Measurements from ENCODE around the gene ACIN1. TPM values are rescaled to one million over a fixed set of nuclear protein-coding genes. Genes with fewer than 3 reads are reported as not detected.

The ACIN1 gene
- total and polyA plus RNA-seq, 2 of the 8 experiments (the other 6 are each of a cell fraction or from before 2014, with no cell fraction given) = 132 to 233 TPM

- no peak overlapping the region for H3K4ac ChIP-seq (replicated peaks; ENCODE audit: insufficient read length, low read depth, low read length)
- no peak overlapping the region for H3K23ac ChIP-seq (ENCODE audit: insufficient read length)
- 89% methylated on average over 11 of the region's 11 CpGs; no CpG with 5 or more reads in 1 of the 2 experiments for WGBS, 2 experiments (ENCODE audit: extremely low coverage in 1 of 2, insufficient coverage in 1 of 2, insufficient read length in 1 of 2, insufficient replicate concordance in 2 of 2, low coverage in 1 of 2, low lambda C conversion rate in 2 of 2, missing lambda C conversion rate in 1 of 2)
- H2AK5ac ChIP-seq (ENCODE audit: low read depth, low read length) = no peak overlapping the region
- H3K4me3 ChIP-seq (ENCODE audit: extremely low read depth in 1 of 4, insufficient read depth in 2 of 4, low read depth in 3 of 4, low read length in 4 of 4) = no peak overlapping the region
- H3K18ac ChIP-seq (ENCODE audit: extremely low read depth, low read length) = no peak overlapping the region
- DNase-seq (ENCODE audit: low read depth in 1 of 2, low spot score in 2 of 2) = no peak
- H4K20me1 ChIP-seq (replicated peaks in 1 of 2; ENCODE audit: control insufficient read depth in 1 of 2, insufficient read depth in 2 of 2, low read length in 2 of 2) = peaks cover 2 to 3% of the 10 kb centered on the region in 2 experiments
- H3K23me2 ChIP-seq (ENCODE audit: low read depth, low read length) = no peaks in the 10 kb centered on the region; the same call in 1 of the 2 replicates
- peaks cover 7 to 40% (median 25%) of the 10 kb centered on the region in 4 experiments; a peak in 6 of 8 replicates for H3K36me3 ChIP-seq (ENCODE audit: control insufficient read depth in 2 of 4, insufficient read depth in 4 of 4, low read length in 3 of 4)
- H3K79me2 ChIP-seq (ENCODE audit: control insufficient read depth in 1 of 2, insufficient read depth in 2 of 2, low read length in 2 of 2) = no peaks in the 10 kb centered on the region
- no peak overlapping the region for H2BK5ac ChIP-seq (ENCODE audit: low read depth, low read length)
- H3K4me1 ChIP-seq (replicated peaks in 1 of 4; ENCODE audit: control insufficient read depth in 3 of 4, insufficient read depth in 4 of 4, low read length in 3 of 4) = no peaks in the 10 kb centered on the region
- H2AFZ ChIP-seq (ENCODE audit: low read length) = no peak overlapping the region
- FAIRE-seq = no peak
- no peak overlapping the region for H2BK20ac ChIP-seq (ENCODE audit: low read length)
- H4K91ac ChIP-seq (replicated peaks; ENCODE audit: insufficient read length, low read length) = no peak overlapping the region
- no peak for TF ChIP-seq PHF8 (conservative IDR thresholded peaks at IDR 0.05; ENCODE audit: low read depth, low read length)
- no peak for TF ChIP-seq BACH1 (IDR thresholded peaks at IDR 0.05; ENCODE audit: low read length)
- TF ChIP-seq KDM1A (IDR thresholded peaks at IDR 0.05; ENCODE audit: borderline replicate concordance, low read length) = no peak
- no peak for TF ChIP-seq ZNF274 (IDR thresholded peaks at IDR 0.05; ENCODE audit: borderline replicate concordance, extremely low read depth, low read length)
- no peak for TF ChIP-seq JUN (IDR thresholded peaks at IDR 0.05; ENCODE audit: low read depth, low read length)
- no peak for TF ChIP-seq CBX5 (IDR thresholded peaks at IDR 0.05; ENCODE audit: low read depth, low read length)
- TF ChIP-seq SP4 (IDR thresholded peaks at IDR 0.05; ENCODE audit: low read length) = no peak
- no peak for TF ChIP-seq RXRA (IDR thresholded peaks at IDR 0.05; ENCODE audit: insufficient read depth, low read depth, low read length)
- TF ChIP-seq KDM5A (IDR thresholded peaks at IDR 0.05; ENCODE audit: low read length) = no peak
- TF ChIP-seq BCL11A (IDR thresholded peaks at IDR 0.05; ENCODE audit: low read depth in 2 of 2, low read length in 2 of 2) = no peak
- H2BK15ac ChIP-seq (ENCODE audit: low read length) = no peak overlapping the region
- H3K27ac ChIP-seq (ENCODE audit: low read depth, low read length) = no peak overlapping the region
- H2BK12ac ChIP-seq (ENCODE audit: low read depth, low read length) = no peak overlapping the region
- H4K5ac ChIP-seq (ENCODE audit: insufficient read length, low read depth, low read length) = no peak overlapping the region
- H3K27me3 ChIP-seq (replicated peaks in 1 of 4; ENCODE audit: control insufficient read depth in 3 of 4, extremely low read depth in 1 of 4, insufficient read depth in 3 of 4, low read length in 3 of 4) = no peaks in the 10 kb centered on the region
- no peak overlapping the region for H4K8ac ChIP-seq (ENCODE audit: extremely low read depth, insufficient read depth, low read length)
- no peak overlapping the region for H3K56ac ChIP-seq (replicated peaks; ENCODE audit: insufficient read length, low read depth, low read length)
- no peaks in the 10 kb centered on the region for H3K9me3 ChIP-seq (ENCODE audit: insufficient read depth in 2 of 2, low read depth in 1 of 2, low read length in 1 of 2)
- H3K79me1 ChIP-seq (ENCODE audit: low read depth, low read length) = no peaks in the 10 kb centered on the region
- ChIA-PET CTCF (ENCODE audit: partially characterized antibody) (interaction anchor here (0.8 to 1.4 kb wide), 5 partner anchors 14 to 133 kb away, joined by 3 to 5 read pairs (median 3); no protein-coding TSS in a partner anchor), POLR2A (ENCODE audit: partially characterized antibody) (interaction anchor here (2.2 kb wide), 1 partner anchor 11 kb away, joined by 9 read pairs; no protein-coding TSS in a partner anchor)
- no peak overlapping the region for H3K9ac ChIP-seq (replicated peaks in 1 of 4; ENCODE audit: extremely low read depth in 1 of 4, low read depth in 3 of 4, low read length in 3 of 4)
- H3K4me2 ChIP-seq (ENCODE audit: insufficient read depth in 1 of 2, low read depth in 2 of 2, low read length in 2 of 2) = no peak overlapping the region
- no peak overlapping the region for H2BK120ac ChIP-seq (replicated peaks; ENCODE audit: low read depth, low read length)
- H3K14ac ChIP-seq (ENCODE audit: insufficient read length) = no peak overlapping the region
Observed at GRCh38 chr14:23137192-23137812, 42.4 kb upstream of the ACIN1 start.
